Measurements from ENCODE around the gene SMC2.

Gene SMC2

DNA sequence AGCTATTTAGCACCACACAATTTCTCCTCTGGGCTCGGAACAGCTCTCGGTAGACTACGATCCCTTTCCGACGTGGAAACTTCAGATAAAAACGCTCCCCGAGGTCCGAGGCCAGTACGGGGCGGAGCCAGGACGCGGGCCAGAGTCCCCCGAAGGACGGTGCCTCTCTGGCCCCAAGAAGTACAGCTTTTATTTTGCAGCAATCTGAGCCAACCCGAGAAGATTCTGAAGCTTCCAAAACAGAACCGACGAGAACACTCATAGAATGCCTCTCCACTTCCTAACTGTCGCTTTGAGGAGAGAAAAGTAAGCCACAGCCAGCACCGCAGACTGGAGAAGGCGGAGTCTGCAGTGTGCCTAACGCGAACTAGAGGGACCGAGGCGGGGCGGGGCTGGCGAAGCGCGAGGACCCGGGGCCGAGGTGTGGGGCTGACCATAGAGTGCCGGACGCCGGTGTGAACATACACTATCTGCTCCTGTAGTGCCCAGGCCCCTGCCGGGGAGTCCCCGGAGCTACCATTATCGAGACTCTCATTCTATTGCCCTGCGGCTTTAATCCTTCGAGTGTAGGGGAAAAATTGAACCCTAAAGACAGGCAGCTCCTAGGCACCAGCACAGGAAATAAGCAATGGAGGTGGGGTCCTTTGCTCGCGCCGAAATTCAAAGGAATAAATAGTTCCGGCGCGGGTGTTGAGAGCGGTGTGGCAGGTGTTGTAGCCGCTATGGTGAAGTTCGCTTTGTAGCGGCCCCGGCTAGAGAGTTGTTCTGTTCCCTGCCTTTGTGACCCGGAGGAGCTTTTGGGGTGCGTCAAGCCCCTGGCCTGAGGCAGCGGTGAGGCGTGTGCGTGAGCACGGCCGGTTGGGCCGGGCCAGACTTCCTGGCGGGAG lies at the start of gene SMC2 (continued):
- TF ChIP-seq, protein P1, sequence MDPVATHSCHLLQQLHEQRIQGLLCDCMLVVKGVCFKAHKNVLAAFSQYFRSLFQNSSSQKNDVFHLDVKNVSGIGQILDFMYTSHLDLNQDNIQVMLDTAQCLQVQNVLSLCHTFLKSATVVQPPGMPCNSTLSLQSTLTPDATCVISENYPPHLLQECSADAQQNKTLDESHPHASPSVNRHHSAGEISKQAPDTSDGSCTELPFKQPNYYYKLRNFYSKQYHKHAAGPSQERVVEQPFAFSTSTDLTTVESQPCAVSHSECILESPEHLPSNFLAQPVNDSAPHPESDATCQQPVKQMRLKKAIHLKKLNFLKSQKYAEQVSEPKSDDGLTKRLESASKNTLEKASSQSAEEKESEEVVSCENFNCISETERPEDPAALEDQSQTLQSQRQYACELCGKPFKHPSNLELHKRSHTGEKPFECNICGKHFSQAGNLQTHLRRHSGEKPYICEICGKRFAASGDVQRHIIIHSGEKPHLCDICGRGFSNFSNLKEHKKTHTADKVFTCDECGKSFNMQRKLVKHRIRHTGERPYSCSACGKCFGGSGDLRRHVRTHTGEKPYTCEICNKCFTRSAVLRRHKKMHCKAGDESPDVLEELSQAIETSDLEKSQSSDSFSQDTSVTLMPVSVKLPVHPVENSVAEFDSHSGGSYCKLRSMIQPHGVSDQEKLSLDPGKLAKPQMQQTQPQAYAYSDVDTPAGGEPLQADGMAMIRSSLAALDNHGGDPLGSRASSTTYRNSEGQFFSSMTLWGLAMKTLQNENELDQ (tag by site-specific recombination; IDR thresholded peaks at IDR 0.05; ENCODE audit: low read depth) = no peak
- no peak for TF ChIP-seq ZNF398 (tag by site-specific recombination; IDR thresholded peaks at IDR 0.05)
- no peak for TF ChIP-seq FEZF1 (tag by site-specific recombination; IDR thresholded peaks at IDR 0.05)
- no peak for TF ChIP-seq ZNF664 (tag by site-specific recombination; IDR thresholded peaks at IDR 0.05)
- no peak for TF ChIP-seq MEIS1 (CRISPR knock-in tag; IDR thresholded peaks at IDR 0.05; ENCODE audit: borderline replicate concordance)
- no peak for TF ChIP-seq ZSCAN4 (tag by site-specific recombination; IDR thresholded peaks at IDR 0.05)
- TF ChIP-seq, protein P2, sequence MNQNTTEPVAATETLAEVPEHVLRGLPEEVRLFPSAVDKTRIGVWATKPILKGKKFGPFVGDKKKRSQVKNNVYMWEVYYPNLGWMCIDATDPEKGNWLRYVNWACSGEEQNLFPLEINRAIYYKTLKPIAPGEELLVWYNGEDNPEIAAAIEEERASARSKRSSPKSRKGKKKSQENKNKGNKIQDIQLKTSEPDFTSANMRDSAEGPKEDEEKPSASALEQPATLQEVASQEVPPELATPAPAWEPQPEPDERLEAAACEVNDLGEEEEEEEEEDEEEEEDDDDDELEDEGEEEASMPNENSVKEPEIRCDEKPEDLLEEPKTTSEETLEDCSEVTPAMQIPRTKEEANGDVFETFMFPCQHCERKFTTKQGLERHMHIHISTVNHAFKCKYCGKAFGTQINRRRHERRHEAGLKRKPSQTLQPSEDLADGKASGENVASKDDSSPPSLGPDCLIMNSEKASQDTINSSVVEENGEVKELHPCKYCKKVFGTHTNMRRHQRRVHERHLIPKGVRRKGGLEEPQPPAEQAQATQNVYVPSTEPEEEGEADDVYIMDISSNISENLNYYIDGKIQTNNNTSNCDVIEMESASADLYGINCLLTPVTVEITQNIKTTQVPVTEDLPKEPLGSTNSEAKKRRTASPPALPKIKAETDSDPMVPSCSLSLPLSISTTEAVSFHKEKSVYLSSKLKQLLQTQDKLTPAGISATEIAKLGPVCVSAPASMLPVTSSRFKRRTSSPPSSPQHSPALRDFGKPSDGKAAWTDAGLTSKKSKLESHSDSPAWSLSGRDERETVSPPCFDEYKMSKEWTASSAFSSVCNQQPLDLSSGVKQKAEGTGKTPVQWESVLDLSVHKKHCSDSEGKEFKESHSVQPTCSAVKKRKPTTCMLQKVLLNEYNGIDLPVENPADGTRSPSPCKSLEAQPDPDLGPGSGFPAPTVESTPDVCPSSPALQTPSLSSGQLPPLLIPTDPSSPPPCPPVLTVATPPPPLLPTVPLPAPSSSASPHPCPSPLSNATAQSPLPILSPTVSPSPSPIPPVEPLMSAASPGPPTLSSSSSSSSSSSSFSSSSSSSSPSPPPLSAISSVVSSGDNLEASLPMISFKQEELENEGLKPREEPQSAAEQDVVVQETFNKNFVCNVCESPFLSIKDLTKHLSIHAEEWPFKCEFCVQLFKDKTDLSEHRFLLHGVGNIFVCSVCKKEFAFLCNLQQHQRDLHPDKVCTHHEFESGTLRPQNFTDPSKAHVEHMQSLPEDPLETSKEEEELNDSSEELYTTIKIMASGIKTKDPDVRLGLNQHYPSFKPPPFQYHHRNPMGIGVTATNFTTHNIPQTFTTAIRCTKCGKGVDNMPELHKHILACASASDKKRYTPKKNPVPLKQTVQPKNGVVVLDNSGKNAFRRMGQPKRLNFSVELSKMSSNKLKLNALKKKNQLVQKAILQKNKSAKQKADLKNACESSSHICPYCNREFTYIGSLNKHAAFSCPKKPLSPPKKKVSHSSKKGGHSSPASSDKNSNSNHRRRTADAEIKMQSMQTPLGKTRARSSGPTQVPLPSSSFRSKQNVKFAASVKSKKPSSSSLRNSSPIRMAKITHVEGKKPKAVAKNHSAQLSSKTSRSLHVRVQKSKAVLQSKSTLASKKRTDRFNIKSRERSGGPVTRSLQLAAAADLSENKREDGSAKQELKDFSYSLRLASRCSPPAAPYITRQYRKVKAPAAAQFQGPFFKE (tag by site-specific recombination; IDR thresholded peaks at IDR 0.05; ENCODE audit: borderline replicate concordance) = no peak
- TF ChIP-seq KLF8 (tag by site-specific recombination; IDR thresholded peaks at IDR 0.05) = peak; percentile 24; the same call in 1 of the 2 replicates
- no peak for TF ChIP-seq CTCF (tag by site-specific recombination; IDR thresholded peaks at IDR 0.05)
- TF ChIP-seq ZNF350 (tag by site-specific recombination; IDR thresholded peaks at IDR 0.05) = no peak
- no peak for TF ChIP-seq ZNF114 (tag by site-specific recombination; IDR thresholded peaks at IDR 0.05)
- TF ChIP-seq, protein P3, sequence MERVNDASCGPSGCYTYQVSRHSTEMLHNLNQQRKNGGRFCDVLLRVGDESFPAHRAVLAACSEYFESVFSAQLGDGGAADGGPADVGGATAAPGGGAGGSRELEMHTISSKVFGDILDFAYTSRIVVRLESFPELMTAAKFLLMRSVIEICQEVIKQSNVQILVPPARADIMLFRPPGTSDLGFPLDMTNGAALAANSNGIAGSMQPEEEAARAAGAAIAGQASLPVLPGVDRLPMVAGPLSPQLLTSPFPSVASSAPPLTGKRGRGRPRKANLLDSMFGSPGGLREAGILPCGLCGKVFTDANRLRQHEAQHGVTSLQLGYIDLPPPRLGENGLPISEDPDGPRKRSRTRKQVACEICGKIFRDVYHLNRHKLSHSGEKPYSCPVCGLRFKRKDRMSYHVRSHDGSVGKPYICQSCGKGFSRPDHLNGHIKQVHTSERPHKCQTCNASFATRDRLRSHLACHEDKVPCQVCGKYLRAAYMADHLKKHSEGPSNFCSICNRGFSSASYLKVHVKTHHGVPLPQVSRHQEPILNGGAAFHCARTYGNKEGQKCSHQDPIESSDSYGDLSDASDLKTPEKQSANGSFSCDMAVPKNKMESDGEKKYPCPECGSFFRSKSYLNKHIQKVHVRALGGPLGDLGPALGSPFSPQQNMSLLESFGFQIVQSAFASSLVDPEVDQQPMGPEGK (tag by site-specific recombination; IDR thresholded peaks at IDR 0.05) = 0 out of 2 replicates have a peak, but pooled peaks have one; percentile 22
- no peak for TF ChIP-seq ZNF768 (tag by site-specific recombination; IDR thresholded peaks at IDR 0.05)
- no peak for TF ChIP-seq ZSCAN16 (tag by site-specific recombination; IDR thresholded peaks at IDR 0.05)
- TF ChIP-seq ZNF837 (tag by site-specific recombination; IDR thresholded peaks at IDR 0.05) = no peak
- 0 out of 2 replicates have a peak, but pooled peaks have one; percentile 52 for TF ChIP-seq ZNF18 (tag by site-specific recombination; IDR thresholded peaks at IDR 0.05)
- TF ChIP-seq ZNF473 (tag by site-specific recombination; IDR thresholded peaks at IDR 0.05) = no peak
- no peak for TF ChIP-seq ZNF513 (tag by site-specific recombination; IDR thresholded peaks at IDR 0.05)
- TF ChIP-seq ZNF549 (tag by site-specific recombination; IDR thresholded peaks at IDR 0.05) = no peak
